Natural killer cell (primary cell): Measurements from ENCODE around the gene EOMES. TPM values are rescaled to one million over a fixed set of nuclear protein-coding genes. Genes with fewer than 3 reads are reported as not detected.

Source experiments
- ATAC-seq, 3 donors: fragments of 150-1000 bp in 2 of 3; fragments of 200-7000 bp in 1 of 3; cut with Tn5 transposase; 1 replicate in 1 of 3; 2 replicates in 2 of 3; pipeline ENCODE4 v1.10.0; 2021; ENCODE audit warnings: mild to moderate bottlenecking in 2 of 3, moderate library complexity in 2 of 3
- DNase-seq, 2 donors: peaks; one replicate each; pipeline versions ENCODE4 v3.0.0 to v3.0.0-alpha.2; 2013 to 2021; ENCODE audit warnings: mixed read lengths in 1 of 2
- H3K27ac ChIP-seq: one replicate; pipeline ENCODE4 v1.5.1; 2013; ENCODE audit warnings: mild to moderate bottlenecking, low read length
- H3K27me3 ChIP-seq: one replicate; pipeline ENCODE4 v1.6.1; 2013; ENCODE audit warnings: low read length; ENCODE audit not compliant: control insufficient read depth, insufficient read depth
- H3K36me3 ChIP-seq: one replicate; pipeline ENCODE4 v1.6.1; 2013; ENCODE audit warnings: low read length; ENCODE audit not compliant: control insufficient read depth, insufficient read depth
- H3K4me1 ChIP-seq: one replicate; pipeline ENCODE4 v1.6.1; 2013; ENCODE audit warnings: low read length; ENCODE audit not compliant: control insufficient read depth, insufficient read depth
- H3K4me3 ChIP-seq: one replicate; pipeline ENCODE4 v1.5.1; 2013; ENCODE audit warnings: low read length
- H3K9me3 ChIP-seq: one replicate; pipeline ENCODE4 v1.6.1; 2013; ENCODE audit warnings: low read length; ENCODE audit not compliant: control insufficient read depth, insufficient read depth
- H3K27ac Mint-ChIP-seq, 2 donors: one replicate each; pipeline ENCODE4 v1.8.0; 2022; ENCODE audit warnings: mild to moderate bottlenecking in 2 of 2, mixed read lengths in 2 of 2, moderate library complexity in 1 of 2
- H3K27me3 Mint-ChIP-seq, 2 donors: one replicate each; pipeline ENCODE4 v1.8.0; 2022; ENCODE audit warnings: low read depth in 2 of 2, mixed read lengths in 2 of 2
- H3K36me3 Mint-ChIP-seq: one replicate; pipeline ENCODE4 v1.8.0; 2022; ENCODE audit warnings: mixed read lengths
- H3K4me1 Mint-ChIP-seq, 2 donors: one replicate each; pipeline ENCODE4 v1.8.0; 2022; ENCODE audit warnings: mixed read lengths in 2 of 2
- H3K4me3 Mint-ChIP-seq: one replicate; pipeline ENCODE4 v1.8.0; 2022; ENCODE audit warnings: mild to moderate bottlenecking, moderate library complexity, mixed read lengths
- H3K9me3 Mint-ChIP-seq, 2 donors: one replicate each; pipeline ENCODE4 v1.8.0; 2022; ENCODE audit warnings: mixed read lengths in 2 of 2
- whole genome bisulfite sequencing: methylation state at CpG from one replicate; pipeline ENCODE4 v1.1.7; 2013; ENCODE audit warnings: missing lambda C conversion rate; ENCODE audit not compliant: insufficient coverage; 5-methylcytosine and 5-hydroxymethylcytosine counted together
- intact Hi-C: fragments of 100-400 bp; cut with micrococcal nuclease; formaldehyde crosslinking; loops from one replicate; pipeline ENCODE4 v1.14.2; 2022
- total RNA-seq, 4 donors: library from RNA; stranded (reverse); fragments of 120-200 nt in 1 of 4; gene quantifications; one replicate each; pipeline versions ENCODE4 v1.2.3 to v1.2.4, GENCODE V29; 2013 to 2022
- TF ChIP-seq, protein P1 (sequence below): fragments of 200-600 bp; IDR thresholded peaks from one replicate; pipeline ENCODE4 v1.8.0; 2022; ENCODE audit warnings: antibody characterized with exemption

The EOMES gene
- total RNA-seq, 3 donors from 2014 or later (not counting 1 experiment from before 2014, with no cell fraction given), result 30.3 to 64.0 (median 32.2) TPM

DNA sequence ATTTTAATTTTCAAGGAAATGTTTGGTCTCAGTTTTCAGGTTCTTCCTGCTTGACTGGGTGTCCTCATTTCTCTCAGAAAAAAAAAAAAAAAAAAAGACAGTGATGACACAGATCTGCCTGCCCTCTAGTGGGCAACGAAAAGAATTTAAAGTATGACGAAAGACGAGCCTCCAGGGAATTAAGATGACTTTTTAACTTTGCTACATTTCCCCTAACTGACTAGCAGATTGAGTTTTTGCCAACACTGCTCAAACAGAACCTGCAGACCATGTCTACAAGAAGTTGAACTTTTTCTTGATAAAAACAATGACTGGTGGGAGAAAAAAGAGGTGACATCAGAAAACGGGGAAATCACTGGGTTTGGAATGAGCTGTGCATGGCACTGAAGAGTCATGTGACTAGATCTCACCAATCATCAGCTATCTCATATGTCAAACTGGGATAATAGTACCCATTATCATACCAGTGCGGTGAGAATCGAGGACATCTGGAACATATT lies 40.8 kb downstream of the EOMES start:
- DNase-seq (peak in 1 of 2 donors; percentile 85), ATAC-seq (peak; percentile 73 to 89 (median 88))
- Mint-ChIP-seq H3K4me3 (peak overlapping the region; percentile 47), H3K4me1 (peaks cover 6% of the 10 kb centered on the region in 2 donors), H3K9me3 (no peaks in the 10 kb centered on the region), H3K27ac (peak overlapping the region in 1 of 2 donors; percentile 58), H3K27me3 (peaks cover 2 to 10% of the 10 kb centered on the region in 2 donors), H3K36me3 (no peaks in the 10 kb centered on the region)
- H3K4me1 ChIP-seq, result peaks cover 4% of the 10 kb centered on the region
- H3K4me3 ChIP-seq, result no peak overlapping the region
- 22% methylated on average over 6 of the region's 6 CpGs for WGBS
- TF ChIP-seq, protein P1, sequence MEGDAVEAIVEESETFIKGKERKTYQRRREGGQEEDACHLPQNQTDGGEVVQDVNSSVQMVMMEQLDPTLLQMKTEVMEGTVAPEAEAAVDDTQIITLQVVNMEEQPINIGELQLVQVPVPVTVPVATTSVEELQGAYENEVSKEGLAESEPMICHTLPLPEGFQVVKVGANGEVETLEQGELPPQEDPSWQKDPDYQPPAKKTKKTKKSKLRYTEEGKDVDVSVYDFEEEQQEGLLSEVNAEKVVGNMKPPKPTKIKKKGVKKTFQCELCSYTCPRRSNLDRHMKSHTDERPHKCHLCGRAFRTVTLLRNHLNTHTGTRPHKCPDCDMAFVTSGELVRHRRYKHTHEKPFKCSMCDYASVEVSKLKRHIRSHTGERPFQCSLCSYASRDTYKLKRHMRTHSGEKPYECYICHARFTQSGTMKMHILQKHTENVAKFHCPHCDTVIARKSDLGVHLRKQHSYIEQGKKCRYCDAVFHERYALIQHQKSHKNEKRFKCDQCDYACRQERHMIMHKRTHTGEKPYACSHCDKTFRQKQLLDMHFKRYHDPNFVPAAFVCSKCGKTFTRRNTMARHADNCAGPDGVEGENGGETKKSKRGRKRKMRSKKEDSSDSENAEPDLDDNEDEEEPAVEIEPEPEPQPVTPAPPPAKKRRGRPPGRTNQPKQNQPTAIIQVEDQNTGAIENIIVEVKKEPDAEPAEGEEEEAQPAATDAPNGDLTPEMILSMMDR, result peak; percentile 87
- intact Hi-C loops, result loop anchor here (1.0 kb wide), 3 partner anchors 324 to 547 kb away; no protein-coding TSS in a partner anchor
- H3K27me3 ChIP-seq, result no peaks in the 10 kb centered on the region
- H3K27ac ChIP-seq, result no peak overlapping the region
- H3K36me3 ChIP-seq, result no peaks in the 10 kb centered on the region
- no peaks in the 10 kb centered on the region for H3K9me3 ChIP-seq

DNA sequence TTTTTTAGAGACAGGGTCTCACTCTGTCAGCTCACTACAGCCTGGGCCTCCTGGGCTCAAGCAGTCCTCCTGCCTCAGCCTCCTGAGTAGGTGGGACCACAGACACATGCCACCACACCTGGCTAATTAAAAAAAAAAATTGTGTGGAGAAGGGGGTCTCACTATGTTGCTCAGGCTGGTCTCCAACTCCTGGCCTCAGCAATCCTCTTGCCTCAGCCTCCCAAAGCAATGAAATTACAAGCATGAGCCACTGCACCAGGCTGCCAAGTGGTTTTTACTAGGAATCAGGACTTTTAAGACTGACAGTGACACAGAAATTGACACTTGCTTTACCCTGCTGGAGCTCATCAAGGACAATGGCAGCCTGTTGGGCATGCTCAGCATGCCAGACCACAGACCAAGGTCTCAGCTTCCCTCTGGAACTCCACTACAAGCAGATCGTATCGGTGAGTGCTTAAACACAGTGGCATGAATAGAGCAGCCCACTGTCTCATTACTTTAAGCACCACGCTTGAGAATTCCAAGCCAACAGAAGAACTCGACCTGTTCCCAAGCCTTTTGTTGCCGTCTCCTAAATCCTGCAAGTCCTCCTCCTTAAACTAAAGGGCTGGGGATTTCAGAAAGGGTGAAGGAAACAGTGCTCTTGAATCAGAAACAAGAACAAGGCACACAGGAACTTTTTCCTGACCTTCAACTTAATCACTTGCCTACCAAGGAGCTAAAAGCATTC lies 41.4 kb downstream of the EOMES start:
- Histone ChIP-seq H3K9me3 (no peaks in the 10 kb centered on the region), H3K4me1 (peaks cover 4% of the 10 kb centered on the region), H3K27me3 (no peaks in the 10 kb centered on the region), H3K4me3 (no peak overlapping the region), H3K36me3 (no peaks in the 10 kb centered on the region), H3K27ac (no peak overlapping the region)
- ATAC-seq (peak in 1 of 3 donors; percentile 15), DNase-seq (no peak)
- Mint-ChIP-seq H3K4me1 (peaks cover 6% of the 10 kb centered on the region in 2 donors), H3K4me3 (no peak overlapping the region), H3K36me3 (no peaks in the 10 kb centered on the region), H3K27ac (peak overlapping the region in 1 of 2 donors; percentile 58), H3K27me3 (peaks cover 2 to 4% of the 10 kb centered on the region in 2 donors), H3K9me3 (no peaks in the 10 kb centered on the region)
- TF ChIP-seq, protein P1, result no peak
- 79% methylated on average over 5 of the region's 5 CpGs for WGBS
- intact Hi-C loops, result loop anchor here (1.0 kb wide), 3 partner anchors 323 to 546 kb away; no protein-coding TSS in a partner anchor

DNA sequence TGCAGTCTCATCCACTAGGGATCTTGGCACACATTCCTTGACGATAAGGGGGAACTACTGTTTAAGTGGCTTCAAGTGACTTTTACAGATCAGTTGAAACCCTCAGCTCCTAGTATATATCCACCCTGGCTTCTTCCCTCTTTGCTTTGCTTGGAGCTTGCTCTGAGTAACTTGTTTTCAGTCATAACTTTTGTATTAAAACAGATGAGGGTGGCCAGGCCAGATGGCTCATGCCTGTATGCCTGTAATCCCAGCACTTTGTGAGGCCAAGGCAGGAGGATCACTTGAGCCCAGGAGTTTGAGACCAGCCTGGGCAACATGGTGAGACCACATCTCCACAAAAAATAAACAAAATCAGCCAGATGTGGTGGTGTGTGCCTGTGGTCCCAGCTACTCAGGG lies 42.4 kb downstream of the EOMES start:
- H3K27ac Mint-ChIP-seq, result peak overlapping the region in 1 of 2 donors; percentile 1
- ATAC-seq, result no peak
- intact Hi-C loops, result no loop called here

More for the DNA sequence above, 42.4 kb downstream of the EOMES start:
- 100% methylated on average over 1 of the region's 1 CpG for WGBS
- H3K27me3 Mint-ChIP-seq, result peaks cover 0 to 3% of the 10 kb centered on the region in 2 donors
- DNase-seq, result no peak
- Histone ChIP-seq H3K36me3 (no peaks in the 10 kb centered on the region), H3K4me3 (no peak overlapping the region), H3K9me3 (no peaks in the 10 kb centered on the region), H3K27me3 (no peaks in the 10 kb centered on the region), H3K4me1 (peaks cover 4% of the 10 kb centered on the region), H3K27ac (no peak overlapping the region)
- TF ChIP-seq, protein P1, result no peak
- no peak overlapping the region for H3K4me3 Mint-ChIP-seq
- H3K4me1 Mint-ChIP-seq, result peaks cover 6% of the 10 kb centered on the region in 2 donors
- H3K36me3 Mint-ChIP-seq, result no peaks in the 10 kb centered on the region
- no peaks in the 10 kb centered on the region for H3K9me3 Mint-ChIP-seq
